GM11168 (cell line): ENCODE measurements around the gene BBS9.
"Not testable (repeated sequence)": the region's sequence is repeated elsewhere in the genome, so short reads cannot be mapped to it uniquely, and the experiment has no call there.

ENCODE experiments used
- in situ Hi-C: fragments of 300-500 bp; cut with MboI; formaldehyde crosslinking; loops from one replicate; pipeline ENCODE4 v1.12.0; 2022; ENCODE audit warnings: low sequenced_read_pairs; ENCODE audit not compliant: unreplicated experiment

Gene BBS9

DNA sequence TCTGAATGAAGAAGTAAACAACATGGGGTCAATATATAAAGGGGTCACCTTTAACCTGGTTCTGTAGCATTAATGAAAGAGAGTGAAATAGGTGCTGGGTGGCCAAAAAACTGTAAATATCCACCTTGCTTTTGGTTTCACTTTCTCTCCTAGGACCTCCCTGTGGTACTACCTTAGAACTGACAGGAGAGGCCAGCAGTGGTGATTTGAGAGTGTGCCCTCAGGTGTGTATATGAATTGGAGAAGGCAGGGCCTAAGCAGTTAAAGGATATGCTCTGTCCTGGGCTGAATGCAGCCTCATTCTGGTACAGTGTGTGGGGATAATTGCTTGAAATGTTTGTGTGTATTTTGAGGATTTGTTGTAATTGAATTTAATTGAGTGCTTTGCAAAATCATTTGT is 62.0 kb downstream of the BBS9 start:
- in situ Hi-C loops = no loop called here

DNA sequence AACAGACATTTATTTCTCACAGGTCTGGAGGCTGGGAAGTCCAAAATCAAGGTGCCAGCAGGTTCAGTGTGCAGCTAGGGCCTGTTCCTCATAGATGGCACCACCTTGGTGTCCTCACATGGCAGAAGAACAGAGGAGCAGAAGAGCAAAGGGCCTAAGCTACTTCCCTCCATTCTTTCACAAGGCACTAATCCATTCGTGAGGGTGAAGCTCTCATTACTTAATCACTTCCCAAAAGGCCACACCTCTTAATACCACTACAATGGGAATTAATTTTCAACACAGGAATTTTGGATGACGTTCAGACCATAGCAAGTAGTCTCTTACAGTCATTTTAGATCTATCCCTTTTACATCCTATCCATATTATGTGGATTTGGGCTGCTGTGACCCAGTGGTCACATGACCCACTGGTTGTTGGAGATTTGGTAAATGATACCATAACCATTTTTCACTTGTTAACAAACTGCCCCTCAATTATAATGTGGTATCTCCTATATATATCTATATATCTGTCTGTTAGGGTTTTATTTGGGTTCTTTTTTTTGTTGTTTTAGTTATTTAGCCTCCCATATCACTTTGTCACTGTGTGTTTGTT is 63.4 kb downstream of the BBS9 start:
- in situ Hi-C loops = no loop called here

DNA sequence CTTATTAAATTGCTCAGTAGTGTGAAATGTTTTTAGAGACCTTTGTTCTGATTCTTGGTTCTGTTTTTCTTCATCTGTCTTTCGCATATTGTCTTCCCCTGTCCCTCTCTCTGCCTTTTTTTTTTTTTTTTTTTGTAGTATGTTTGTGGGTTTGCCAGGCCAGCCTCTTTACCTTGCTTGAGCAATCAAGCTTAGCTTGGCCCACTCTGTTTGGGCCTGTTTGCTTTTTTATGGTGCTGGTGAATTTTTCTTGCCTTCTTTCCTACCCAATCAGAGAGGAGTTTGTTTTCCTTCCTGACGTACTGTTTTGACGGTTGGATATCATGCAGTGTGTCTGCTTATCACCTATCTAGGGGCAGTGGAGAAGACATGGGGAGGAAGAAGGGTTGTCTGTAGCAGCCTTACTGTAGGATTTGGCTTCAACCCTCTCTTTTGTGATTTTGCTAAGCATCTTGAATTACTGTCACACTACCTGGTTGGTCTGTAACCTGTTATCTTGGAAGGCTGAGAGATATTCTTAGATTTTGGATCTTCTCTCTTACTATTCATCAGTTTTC is 64.0 kb downstream of the BBS9 start:
- in situ Hi-C loops = no loop called here

DNA sequence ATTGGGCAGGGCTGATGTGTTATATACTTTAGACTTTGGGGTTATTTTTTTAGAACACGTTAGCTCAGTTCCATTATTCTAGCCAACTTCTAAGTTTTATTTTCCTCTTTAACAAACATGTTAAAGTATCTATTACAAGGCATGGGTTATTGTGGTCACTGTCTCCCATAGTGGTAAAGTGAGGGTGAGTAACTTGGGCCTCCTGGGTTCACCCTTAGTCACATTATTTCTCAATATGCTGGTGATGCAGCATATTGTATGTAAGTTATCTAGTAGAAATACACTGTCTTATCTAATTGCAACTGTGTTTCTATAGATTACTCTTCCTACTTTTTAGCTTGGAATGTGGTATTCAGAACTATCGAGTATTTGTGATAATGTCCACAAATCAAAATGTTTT is 65.9 kb downstream of the BBS9 start:
- in situ Hi-C loops = no loop called here

DNA sequence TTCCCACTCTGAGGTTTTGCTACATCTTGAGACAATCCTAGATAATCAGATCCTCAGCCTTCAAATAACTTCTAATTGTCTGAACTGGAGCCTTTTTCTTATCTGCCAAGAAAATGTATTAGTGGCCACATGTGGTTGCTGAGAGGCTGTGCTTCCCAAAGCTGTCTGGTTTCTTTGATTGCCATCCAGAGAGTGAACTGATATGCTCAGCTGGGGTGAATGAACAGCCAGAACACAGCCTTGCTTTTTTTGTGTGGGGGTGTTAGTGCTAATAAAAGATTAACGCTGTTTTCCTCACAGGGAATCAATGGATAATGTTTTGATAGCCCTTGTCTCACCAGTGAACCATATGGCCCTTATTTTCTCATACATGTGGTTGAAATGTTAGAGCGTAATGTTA is 66.9 kb downstream of the BBS9 start:
- in situ Hi-C loops = no loop called here

DNA sequence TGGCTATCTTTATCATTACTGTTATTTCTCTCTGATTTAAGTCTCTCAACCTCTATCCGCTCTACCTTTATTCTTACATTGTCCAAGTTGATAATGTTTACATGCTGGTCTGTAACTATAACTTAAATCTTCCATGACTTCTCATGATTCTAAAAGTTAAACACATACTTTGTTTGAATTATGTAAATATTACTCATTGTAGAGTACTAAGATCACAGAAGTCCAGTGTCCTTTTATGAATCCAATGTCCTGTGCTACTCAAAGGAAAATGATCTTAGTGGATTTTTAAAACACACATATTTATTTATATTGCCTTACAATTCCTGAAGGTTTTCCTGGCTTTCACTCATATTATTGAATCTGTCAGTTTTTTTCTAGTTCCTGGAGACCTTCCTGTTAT is 70.9 kb downstream of the BBS9 start:
- in situ Hi-C loops = no loop called here

DNA sequence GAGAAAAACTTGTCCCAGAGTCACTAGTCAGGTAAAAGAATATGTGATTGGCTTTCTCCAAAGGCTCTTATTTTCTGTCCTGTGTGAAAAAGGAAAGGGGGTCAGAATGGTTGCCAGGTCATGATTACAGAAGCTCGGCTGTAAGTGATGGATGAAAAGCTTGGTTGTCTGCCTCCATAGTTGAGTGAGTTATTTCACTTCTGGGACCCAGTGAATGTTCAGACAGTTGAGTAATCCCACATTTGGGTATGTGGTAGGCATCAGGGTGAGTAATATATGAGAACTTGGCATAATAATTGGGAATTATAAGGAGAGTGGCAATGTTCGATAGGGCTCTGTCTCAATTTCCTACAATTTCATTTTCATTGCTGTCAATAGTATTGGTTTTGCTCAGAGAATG is 72.5 kb downstream of the BBS9 start:
- in situ Hi-C loops = no loop called here

DNA sequence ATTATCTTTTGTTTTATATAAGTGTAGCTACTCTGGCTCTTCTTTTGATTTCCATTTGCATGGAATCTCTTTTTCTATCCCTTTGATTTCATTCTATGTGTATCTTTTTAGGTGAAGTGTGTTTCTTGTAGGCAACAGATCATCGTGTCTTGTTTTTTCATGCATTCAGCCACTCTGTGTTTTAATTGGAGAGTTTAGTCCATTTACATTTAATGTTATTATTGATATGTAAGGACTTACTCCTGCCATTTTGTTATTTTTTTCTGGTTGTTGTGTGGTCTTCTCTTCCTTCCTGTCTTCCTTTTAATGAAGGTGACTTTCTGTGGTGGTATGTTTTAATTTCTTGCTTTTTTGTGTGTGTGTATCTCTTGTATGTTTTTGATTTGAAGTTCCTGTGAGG is 81.6 kb downstream of the BBS9 start:
- in situ Hi-C loops = no loop called here

DNA sequence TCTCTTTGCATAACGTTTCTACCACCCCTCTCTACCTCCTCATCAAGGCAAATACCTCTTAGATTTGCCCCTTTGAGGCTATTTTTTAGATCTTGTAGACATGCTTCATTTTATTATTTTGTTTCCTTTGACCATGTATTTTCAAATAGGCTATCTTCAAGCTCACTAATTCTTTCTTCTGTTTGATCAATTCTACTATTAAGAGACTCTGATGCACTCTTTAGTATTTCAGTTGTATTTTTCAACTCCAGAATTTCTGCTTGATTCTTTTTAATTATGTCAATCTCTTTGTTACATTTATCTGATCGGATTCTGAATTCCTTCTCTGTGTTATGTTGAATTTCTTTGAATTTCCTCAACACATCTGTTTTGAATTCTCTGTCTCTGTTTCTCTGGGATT is 82.8 kb downstream of the BBS9 start:
- in situ Hi-C loops = no loop called here

DNA sequence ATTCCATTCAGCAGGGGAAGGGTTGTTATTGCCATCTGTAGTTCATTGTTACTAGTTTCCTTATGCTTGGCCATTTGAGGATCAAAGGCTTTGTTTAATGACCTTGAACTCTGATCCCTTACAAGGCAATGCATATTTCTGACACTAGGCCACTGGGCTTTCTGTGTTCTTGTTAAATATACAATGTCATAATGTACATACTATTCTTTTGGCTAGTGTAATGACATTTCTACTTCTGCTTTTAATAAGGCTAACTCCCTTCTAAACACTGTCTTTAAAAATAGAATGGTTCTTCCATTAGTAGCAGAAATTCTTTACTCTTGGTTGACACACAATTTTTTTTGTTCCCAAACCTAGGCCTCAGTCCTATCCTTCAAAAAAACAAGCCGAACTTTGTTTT is 86.6 kb downstream of the BBS9 start:
- in situ Hi-C loops = no loop called here

DNA sequence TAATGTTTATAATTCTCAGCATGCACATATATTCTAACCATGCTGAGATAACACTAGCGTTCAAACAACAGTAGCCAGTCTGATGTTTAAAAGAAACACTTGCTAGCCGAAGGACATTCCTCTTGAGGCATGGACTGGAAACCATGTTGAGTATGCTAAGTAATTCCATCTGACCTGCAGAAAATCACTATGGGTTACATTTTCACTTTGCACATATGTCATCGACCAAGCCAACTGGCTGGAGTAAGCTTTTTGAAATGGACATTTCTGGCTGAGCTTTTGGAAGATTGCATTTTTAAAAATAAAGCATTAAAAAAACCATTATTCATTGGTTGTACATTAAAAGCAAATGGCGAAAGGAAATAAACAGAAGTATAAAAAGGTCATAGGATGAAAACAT is 88.2 kb downstream of the BBS9 start:
- in situ Hi-C loops = no loop called here

DNA sequence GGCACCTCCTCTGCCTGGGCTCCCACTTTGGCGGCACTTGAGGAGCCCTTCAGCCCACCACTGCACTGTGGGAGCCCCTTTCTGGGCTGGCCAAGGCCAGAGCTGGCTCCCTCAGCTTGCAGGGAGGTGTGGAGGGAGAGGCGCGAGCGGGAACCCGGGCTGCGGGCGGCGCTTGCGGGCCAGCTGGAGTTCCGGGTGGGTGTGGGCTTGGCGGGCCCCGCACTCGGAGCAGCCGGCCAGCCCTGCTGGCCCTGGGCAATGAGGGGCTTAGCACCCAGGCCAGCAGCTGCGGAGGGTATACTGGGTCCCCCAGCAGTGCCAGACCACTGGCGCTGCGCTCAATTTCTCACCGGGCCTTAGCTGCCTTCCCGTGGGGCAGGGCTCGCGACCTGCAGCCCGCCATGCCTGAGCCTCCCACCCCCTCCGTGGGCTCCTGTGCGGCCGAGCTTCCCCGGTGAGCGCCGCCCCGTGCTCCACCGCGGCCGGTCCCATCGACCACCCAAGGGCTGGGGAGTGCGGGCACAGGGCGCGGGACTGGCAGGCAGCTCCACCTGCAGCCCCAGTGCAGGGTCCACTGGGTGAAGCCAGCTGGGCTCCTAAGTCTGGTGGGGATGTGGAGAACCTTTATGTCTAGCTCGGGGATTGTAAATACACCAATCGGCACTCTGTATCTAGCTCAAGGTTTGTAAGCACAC is 89.6 kb downstream of the BBS9 start:
- in situ Hi-C loops = not testable (repeated sequence)

DNA sequence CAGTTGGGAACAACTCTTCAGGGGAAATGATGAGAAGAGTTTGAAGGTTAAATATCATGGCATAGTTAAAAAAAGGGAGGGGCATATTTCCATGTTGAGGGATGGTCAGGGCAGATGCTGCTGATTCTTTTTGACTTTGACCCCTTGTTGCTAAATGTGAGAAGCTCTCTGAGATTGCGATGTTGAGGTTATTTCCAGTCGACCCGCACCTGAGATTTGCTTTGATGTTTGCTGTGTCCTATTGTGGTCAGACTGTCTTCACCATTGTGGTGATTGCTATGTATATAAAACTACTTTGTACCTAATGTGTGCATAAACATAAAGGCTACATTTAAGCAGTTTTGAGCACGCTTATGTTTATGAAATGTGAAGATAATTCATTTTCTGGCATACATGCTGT is 90.9 kb downstream of the BBS9 start:
- in situ Hi-C loops = no loop called here

DNA sequence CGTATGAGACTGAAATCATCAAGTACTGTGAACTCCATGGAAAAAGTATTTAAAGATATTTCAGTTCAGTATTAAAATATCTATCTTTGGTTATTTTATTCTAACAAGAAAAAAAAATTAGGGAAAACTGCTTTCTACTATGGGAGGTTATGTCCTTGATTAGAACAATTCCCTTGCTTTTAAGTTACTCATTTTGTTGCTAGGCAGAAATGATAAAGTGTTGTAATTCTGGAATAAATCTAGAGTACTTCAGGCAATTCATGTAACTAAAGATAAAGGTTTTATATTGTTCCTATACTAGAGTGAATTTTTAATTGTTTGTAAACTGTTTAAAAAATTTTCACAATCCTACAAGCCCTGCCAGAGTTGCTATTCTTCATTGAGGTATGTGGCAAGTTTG is 92.0 kb downstream of the BBS9 start:
- in situ Hi-C loops = no loop called here

DNA sequence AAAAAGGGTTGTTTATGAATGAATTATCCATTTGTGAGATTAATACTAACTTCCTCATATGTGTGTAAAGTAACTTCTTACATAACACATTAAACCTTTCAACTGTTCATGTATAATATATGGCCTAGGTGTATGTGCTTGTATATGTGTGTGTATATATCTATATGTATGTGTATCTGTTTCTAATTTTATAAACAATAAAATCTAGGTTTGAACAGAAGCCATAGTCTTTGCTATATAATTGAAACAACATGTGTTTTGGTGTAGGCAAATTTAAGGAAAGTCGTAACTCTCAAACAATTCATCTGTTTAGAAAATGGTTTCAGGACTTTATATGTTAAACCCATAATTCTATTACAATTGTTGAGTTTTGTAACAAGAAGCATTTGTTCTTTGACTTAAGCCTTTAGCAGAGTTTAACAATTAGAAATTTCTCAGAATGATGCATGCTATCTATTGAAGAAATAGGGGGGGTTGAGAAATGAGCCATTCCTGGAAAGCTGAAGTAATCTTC is 103.3 kb downstream of the BBS9 start:
- in situ Hi-C loops = no loop called here

DNA sequence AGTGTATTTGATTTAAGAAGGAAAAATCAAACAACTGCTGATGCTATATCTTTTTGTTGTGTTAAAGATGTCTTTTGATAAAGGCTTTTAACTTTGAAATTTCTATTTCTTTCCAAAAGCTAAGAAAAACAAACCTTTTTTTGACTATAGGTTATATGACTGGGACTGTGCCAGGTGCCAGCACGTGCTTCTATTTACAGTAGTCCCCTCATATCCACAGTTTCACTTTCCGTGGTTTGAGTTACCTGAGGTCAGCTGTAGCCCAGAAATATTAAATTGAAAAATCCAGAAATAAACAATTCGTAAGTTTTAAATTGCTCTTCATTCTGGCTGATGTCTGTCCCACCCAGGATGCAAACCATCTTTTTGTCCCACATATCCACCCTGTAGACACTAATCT is 104.3 kb downstream of the BBS9 start:
- in situ Hi-C loops = no loop called here

DNA sequence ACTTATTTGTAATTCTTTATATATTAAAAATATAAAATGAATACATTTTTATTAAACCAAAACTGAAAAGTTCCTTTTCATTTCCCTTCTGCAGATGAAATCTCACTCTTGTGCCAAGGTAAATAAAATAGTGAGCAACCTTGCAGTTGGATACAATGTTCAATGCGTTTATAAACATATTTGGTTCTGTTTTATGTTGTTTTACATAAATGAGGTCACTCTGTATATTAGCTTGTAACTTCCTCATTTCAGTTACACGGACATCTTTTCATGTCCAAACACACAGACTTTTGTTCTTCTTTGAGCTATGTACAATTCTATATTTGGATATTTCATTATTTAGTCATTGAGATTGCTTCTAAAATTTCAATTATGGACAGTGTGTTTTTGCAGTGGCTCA is 107.7 kb downstream of the BBS9 start:
- in situ Hi-C loops = no loop called here

DNA sequence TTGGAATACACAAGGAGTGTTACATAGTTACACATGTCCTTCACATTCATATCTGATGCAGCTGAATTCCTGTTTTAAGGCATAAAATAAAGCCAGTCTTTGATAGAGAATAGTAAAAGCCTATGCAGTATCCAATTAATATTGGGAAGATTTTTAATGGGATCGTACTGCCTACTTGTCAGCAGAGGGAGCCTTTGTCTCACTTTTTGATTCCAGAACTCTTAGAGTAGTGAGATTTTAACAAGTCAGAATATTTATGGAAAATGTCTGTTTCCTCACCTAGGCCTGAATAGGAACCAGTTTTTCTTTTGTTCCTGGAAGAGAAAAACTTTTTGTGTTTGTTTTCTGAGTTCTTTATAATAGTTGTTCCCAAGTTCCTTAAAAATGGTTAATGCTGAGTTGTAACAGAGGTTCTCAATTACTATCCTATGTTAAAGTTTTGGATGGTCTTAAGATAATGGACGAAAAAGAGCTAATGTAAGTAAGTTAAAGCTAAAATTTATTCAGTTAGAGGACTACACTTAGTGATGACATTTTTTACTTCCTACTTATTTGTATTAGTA is 114.0 kb downstream of the BBS9 start:
- in situ Hi-C loops = no loop called here

DNA sequence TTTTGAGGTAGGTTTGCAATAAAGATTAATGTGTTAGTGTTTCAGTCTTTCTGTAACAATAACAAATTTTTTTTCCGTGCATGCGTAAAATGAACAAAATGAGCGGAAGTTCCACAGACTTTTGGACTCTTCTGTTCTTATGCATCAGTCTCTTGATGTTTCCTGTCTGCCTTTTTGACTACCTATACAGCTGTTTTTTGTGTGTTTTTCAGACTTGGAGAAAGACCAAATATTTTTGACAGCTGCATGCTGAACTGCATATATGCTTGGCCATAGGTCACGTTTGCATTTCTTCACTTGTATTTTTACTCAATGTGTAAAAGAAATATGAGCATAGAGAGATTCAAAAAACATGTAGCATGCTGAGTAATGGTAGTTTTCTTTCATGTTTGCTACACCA is 119.3 kb downstream of the BBS9 start:
- in situ Hi-C loops = no loop called here

DNA sequence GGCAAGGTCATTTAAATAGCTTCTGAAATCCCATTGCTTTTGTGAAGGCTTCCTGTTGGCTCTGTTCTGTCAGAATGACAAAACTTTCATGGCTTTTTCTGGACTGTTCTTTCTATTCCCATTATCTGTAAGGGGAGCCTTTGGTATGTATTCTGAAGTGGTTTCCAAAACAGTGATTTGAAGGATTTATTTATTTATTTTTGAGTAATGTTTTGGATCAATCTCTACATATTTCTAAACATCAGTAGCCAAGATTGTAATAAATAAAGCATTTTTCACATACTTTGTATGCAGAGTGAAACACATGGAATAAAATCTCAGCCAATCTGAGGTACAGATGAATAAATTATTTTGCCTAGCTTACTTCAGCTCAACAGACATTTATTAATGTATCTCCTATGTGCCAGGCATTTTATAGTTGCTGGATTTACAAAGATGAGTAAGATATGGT is 121.1 kb downstream of the BBS9 start:
- in situ Hi-C loops = no loop called here

DNA sequence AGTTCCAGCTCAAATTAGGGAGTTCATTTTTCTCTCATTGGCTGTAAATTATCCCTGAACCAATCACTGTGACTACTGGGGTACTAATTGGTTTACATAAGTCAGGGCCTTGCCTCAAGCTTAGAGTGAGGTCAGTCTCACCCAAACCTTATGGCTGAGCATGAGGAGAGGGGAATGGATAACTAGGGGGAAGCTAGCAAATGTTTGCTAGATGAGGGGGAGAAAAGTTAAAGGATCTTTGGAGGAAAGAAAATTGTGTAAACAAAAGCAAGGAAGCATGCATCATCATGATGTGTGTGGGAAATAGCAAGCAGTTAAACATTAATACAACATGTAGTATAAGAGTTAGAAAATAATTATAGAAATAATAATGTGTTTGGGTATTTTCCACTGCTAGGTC is 121.9 kb downstream of the BBS9 start:
- in situ Hi-C loops = no loop called here
